Omental fat pad (tissue), 4 donors: ENCODE data around the gene HTRA3. TPM values are rescaled to one million over a fixed set of nuclear protein-coding genes. Genes with fewer than 3 reads are reported as not detected.
"Not testable (repeated sequence)": the region's sequence is repeated elsewhere in the genome, so short reads cannot be mapped to it uniquely, and the experiment has no call there.

ENCODE experiments used
- ATAC-seq: fragments of 150-250 bp; one replicate; pipeline ENCODE4 v1.9.1; 2016; ENCODE audit warnings: mild to moderate bottlenecking, moderate library complexity; ENCODE audit not compliant: low FRiP score
- DNase-seq: peaks from one replicate; pipeline ENCODE4 v3.0.0-alpha.2; 2019; ENCODE audit warnings: low spot score
- CTCF ChIP-seq, 3 donors: fragments of 450-650 bp; IDR thresholded peaks; one replicate each; pipeline ENCODE4 v1.5.1; 2016 to 2017; ENCODE audit warnings: antibody characterized with exemption in 3 of 3, mild to moderate bottlenecking in 3 of 3, moderate library complexity in 2 of 3
- total RNA-seq, 4 donors: library from RNA; depleted of rRNA; stranded (reverse); fragments of >200 nt; gene quantifications; one replicate each; pipeline ENCODE4 v1.1.0, GENCODE V29; 2016

The HTRA3 gene
- total RNA-seq, 4 donors from 2014 or later, result 15.8 to 147 (median 23.3) TPM

- no peak for DNase-seq
Observed at GRCh38 chr4:8333726-8334460, 64.3 kb downstream of the HTRA3 start.

GRCh38 chr4:8334786-8335460, 65.4 kb downstream of the HTRA3 start:
- no peak for TF ChIP-seq CTCF (IDR thresholded peaks at IDR 0.05)
- DNase-seq (no peak), ATAC-seq (no peak)

More at GRCh38 chr4:8333726-8334460, 64.3 kb downstream of the HTRA3 start:
- TF ChIP-seq CTCF (IDR thresholded peaks at IDR 0.05), result no peak
- ATAC-seq, result no peak

- TF ChIP-seq CTCF (IDR thresholded peaks at IDR 0.05), result no peak
- DNase-seq, result no peak
- no peak for ATAC-seq
Observed at GRCh38 chr4:8335848-8336247, 66.3 kb downstream of the HTRA3 start.

GRCh38 chr4:8336412-8337075, 67.0 kb downstream of the HTRA3 start:
- ATAC-seq (no peak), DNase-seq (no peak)
- TF ChIP-seq CTCF (IDR thresholded peaks at IDR 0.05), result no peak

GRCh38 chr4:8338351-8338961, 68.9 kb downstream of the HTRA3 start:
- DNase-seq, result no peak
- no peak for ATAC-seq
- TF ChIP-seq CTCF (IDR thresholded peaks at IDR 0.05), result no peak

- no peak for ATAC-seq
- no peak for TF ChIP-seq CTCF (IDR thresholded peaks at IDR 0.05)
- no peak for DNase-seq
Observed at GRCh38 chr4:8340781-8341241, 71.3 kb downstream of the HTRA3 start.

GRCh38 chr4:8341281-8341680, 71.7 kb downstream of the HTRA3 start:
- DNase-seq, result not testable (repeated sequence)

More at GRCh38 chr4:8341281-8341680, 71.7 kb downstream of the HTRA3 start:
- ATAC-seq, result not testable (repeated sequence)
